Putamen (tissue), 1 donor: ENCODE measurements around the gene CPN2.

ENCODE experiments used
- DNase-seq: peaks from one replicate; pipeline ENCODE4 v3.0.0-alpha.2; 2016; ENCODE audit warnings: low spot score

CPN2 gene, protein sequence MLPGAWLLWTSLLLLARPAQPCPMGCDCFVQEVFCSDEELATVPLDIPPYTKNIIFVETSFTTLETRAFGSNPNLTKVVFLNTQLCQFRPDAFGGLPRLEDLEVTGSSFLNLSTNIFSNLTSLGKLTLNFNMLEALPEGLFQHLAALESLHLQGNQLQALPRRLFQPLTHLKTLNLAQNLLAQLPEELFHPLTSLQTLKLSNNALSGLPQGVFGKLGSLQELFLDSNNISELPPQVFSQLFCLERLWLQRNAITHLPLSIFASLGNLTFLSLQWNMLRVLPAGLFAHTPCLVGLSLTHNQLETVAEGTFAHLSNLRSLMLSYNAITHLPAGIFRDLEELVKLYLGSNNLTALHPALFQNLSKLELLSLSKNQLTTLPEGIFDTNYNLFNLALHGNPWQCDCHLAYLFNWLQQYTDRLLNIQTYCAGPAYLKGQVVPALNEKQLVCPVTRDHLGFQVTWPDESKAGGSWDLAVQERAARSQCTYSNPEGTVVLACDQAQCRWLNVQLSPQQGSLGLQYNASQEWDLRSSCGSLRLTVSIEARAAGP

DNA sequence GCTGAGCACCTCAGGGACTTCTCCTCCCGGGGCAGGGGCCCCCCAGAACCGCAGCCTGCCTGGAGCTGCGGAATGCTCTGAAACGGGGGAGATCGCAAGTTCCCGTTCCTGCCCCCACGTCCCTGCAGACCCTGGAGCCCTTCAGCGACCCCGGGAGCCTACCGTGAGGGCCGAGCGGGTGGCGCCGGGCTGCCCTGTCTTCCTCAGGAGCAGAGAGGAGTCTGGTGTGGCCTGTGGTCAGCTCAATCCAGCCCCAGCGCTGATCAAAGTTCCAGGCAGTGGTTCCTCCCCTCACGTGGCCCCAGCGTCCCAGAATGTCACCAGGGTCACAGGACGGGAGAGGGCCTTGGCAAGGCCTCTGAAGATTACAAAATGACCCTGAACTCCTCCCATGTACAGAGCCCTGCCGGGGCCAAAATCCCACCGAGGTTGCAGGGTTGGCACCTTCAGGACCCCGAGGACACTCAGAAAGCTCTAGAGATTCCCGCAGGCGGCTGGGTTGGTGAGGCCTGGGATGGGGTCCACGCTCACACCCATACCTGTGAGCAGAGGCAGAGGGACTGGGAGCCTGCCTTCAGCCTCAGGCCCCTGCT, at the start of gene CPN2:
Gene CPN2 (minus strand): TSS at position 249 of the 593 bp plus-strand sequence. CDS start 8,626 bp downstream, outside the sequence.
- no peak for DNase-seq

DNA sequence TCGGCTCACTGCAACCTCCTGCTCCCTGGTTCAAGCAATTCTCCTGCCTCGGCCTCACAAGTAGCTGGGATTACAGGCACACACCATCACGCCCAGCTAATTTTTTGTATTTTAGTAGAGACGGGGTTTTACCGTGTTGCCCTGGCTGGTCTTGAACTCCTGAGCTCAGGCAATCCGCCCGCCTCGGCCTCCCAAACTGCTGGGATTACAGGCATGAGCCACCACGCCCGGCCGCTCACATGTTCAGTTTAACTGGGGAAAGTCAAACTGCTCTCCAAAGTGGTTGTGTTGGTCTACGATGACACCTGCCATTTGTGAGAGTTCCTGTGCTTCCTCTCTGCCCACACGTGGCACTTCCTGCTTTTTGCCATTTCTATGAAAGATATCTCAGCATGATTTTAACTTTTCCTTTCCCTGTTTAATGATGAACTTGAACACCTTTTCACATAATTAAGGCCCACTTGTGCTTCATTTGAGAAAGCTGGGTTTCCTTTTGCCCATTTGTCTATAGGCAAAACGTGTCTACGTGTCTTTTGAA, 48.8 kb upstream of the CPN2 start:
- no peak for DNase-seq

DNA sequence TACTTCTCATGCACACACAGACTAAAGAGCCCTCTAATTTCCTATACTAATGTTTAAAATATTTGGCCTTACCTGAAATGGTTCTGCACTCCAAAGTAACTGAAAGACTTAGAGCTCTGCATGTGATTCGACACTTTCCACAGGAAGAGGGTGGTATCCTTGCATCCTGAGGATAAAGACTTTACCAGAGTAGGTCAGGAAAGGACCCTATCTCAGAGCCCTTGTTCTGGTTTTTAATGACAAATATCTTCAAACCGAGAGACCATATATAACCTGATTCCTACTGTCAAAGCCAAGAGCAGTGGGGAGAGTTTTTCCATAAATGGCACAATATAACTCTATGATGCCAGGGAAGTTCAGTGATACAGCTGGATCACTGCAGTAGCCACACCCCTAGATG, 48.0 kb upstream of the CPN2 start, which contains the start of gene GP5:
Gene GP5 (minus strand): TSS at position 101 of the 400 bp plus-strand sequence. CDS start 984 bp downstream, outside the sequence.
- DNase-seq, result no peak

DNA sequence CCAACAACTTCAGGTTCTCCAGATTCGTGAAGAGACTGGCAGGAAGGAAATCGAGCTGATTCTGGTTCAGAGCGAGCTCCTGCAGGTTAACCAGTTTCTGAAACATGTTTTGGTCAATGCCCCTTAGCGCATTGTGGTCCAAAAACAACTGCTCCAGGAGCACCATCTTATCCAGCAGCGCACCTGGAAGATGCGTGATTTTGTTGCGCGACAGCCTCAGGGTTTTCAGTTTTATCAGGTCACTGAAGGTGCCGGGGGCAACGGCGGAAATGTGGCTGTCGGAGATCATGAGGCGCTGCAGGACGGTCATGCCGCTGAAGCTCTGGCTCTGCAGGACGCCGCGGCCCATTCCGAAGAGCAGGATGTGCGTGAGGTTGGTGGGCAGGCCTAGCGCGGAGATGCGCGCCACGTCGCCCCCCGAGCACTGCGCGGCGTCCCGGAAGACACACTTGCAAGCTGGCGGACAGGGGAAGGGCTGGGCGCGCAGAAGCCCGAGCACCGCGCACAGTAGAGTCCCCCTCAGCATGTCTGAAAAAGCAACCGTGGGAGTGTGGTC, 46.7 kb upstream of the CPN2 start:
- DNase-seq, result no peak

DNA sequence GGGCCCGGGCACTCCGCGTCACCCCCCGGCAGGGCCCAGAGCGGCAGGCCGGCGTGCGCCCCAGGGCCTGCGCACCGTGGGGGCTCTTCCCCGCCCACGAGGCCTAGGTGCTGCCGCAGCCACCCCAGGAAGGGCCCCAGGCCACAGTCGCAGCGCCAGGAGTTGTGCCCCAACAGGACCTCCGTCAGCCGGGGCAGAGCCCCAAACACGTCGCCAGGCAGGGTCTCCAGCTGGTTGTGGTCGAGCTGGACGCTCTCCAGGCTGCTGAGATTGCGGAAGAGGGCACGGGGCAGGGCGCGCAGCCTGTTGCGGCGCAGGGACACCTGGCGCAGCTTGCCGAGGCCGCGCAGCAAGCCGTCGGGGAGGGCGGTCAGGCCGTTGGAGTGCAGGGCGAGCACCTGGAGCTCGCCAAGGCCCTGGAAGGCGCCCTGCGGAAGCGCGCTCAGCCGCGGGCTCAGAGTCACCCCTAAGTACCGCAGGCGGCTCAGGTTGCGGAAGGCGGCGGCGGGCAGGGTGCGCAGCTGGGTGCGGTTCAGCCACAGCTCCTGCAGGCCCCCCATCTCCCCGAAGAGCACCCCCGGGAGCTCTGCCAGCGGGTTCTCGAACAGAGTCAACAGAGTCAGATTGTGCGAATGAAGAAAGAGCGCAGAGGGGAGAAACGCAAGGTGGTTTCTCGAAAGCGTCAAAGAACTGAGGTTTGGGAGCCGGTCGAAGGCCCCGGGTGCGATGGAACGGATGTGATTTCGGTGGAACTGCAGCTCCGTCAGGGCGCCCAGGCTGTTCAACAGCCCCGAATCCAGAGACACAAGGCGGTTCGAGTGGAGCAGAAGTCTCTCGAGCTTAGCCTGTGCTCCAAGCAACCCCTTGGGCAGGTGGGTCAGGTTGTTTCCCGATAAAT, 46.0 kb upstream of the CPN2 start:
- no peak for DNase-seq

DNA sequence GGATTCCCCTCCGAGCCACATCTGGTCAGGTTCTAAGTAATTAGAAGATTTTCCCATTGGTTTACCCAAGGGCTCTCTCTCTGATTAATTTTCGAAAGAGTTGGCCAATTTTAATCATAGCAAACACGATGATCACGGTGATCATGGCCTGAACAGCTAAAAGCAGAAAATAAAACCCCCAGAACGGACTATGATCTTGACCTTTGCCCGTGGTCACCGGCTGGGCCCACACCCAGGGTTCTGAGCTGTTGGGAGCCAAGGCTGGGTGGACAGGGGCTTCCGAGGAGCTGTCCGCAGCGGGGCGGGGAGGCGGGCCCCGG, 45.4 kb upstream of the CPN2 start:
- DNase-seq, result no peak

DNA sequence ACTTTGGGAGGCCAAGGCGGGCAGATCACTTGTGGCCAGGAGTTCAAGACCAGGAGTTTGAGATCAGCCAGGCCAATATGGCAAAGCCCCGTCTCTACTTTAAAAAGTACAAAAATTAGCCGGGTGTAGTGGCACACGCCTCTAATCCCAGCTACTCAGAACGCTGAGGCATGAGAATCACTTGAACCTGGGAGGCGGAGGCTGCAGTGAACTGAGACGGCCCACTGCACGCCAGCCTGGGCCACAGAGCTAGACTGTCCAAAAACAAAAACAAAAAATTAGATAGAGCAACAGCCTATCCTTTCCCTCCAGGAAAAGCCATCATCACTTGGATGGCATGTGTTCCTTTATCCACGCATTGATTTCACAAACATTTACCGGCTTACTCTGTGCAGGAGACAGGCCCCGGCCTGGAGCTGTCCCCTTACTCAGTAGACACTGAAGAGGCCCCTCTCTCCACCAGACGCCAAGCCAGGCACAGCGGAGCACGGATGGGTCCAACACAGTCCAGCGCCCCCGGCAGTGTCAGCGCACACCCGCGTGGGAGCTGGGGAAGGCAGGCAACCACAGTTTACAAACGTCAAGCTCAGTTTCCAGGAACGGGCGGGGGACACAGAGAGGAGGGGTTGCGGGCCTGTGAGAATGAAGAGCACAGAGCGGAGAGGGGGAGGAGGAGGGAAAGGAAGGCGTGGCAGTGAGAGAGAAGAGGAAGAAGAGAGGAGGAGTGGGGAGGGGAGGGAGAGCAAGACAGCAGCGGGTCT, 44.8 kb upstream of the CPN2 start:
- DNase-seq, result peak; percentile 23

DNA sequence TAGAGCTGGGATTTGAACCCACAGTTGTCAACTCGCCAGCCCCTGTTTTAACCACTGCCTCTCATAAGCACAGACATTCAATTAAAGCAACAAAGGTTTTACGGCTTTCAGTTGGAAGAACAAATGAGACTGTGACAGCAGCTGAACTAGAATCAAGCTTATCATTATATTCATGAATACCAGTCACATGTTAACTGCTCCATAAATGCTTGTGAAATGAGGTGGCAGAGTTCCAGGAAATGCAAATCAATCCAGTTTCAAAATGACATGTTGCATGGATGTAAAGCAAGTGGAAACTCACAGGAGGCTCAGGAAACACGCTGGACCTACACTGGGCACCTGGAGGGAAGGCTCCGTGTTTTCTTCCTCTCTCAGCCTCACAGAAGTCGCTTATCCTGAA, 44.1 kb upstream of the CPN2 start:
- peak; percentile 59 for DNase-seq

DNA sequence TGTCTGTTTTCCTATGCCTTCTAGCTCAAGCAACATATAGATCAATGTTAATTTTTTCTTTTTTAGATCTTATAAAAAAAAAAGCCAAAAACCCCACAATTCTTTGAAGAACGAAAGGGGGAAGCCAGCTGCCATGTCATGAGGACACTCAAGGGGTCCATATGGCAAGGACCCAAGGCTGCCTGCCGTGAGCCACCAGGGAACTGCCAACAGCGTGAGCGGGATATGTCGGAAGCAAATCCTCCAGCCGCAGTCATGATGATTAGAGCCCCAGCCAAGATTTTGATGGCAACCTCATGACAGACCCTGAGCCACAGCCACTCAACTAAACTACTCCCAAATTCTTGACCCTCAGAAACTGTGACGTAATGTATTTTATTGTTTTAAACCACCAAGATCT, 41.4 kb upstream of the CPN2 start:
- DNase-seq, result no peak

DNA sequence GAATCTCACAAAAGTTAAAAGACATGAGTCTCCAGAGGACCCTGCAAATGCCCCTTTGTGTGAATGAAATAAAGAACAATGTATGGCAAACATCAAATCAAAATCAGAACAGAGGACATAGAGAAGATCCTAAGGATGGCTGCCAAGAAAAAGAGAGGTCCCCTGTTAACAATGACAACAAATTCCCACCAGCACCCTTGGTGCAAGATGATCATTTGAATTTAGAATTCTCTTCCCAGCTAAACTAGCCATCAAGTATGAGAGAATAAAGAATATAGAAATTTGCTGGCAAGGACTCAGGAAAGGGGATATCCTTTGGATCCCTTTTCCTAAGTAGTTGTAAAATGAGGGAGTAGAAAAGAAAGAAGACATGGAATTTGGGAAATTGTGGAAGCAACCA, 39.7 kb upstream of the CPN2 start:
- DNase-seq, result no peak

DNA sequence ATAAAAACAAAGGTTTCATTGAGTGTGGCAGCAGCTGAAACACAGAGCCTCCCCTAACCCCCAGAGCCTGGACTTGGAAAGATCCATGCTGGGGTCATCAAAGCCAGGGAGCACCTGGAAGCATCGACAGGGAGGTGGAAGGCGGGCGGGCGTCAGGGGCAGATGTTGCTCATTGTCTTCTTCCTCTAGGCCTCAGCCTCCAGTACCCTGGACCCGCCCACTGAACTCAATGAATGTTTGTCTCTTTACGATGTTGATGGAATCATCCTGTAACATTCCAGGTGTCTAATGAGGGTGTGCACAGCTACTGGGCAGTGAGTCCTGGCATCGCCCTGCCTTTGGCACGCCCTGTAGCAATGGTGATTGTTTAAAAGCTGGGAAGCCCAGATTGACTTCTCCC, 38.1 kb upstream of the CPN2 start:
- DNase-seq, result no peak

DNA sequence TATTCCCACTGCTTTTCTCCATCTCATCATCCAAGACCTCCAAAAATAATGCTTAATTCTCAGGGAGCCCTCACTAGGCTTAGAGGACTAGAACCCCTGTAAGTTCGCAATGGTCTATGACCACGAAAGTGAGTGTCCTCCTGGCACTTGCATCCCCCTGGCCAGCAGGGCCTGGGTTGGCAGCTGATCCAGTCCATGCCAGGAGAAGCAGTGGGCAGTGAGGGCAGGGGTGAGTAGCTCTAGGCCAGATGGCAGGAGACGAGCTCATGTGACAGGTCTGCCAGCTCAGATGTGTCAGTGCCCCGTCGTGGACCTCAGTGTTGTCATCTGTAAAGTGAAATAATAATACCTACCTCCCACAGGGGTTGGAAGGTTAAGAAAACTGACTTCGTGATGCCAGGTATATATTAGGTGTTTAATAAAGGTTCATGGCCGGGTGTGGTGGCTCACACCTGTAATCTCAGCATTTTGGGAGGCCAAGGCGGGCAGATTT, 36.8 kb upstream of the CPN2 start:
- no peak for DNase-seq

DNA sequence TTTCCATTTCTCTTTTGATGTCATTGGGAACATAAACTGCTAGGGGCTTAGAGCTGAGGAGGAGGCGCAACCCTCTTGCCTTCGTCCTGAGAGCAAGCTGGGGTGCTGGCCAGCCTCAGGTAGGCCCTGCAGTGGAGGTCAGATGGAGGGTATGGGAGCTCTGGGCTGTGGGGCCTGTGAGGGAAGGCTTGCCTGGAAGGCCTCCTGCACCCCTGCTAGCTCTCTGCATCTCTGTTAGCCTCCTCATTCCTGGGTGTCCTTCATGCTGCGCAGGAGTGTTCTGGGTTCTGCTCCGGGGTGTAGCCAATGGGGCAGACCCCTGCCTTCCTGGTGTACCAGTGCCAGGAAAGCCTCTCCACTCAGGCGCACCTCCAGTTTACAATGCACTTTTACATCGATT, 36.1 kb upstream of the CPN2 start:
- DNase-seq, result no peak

DNA sequence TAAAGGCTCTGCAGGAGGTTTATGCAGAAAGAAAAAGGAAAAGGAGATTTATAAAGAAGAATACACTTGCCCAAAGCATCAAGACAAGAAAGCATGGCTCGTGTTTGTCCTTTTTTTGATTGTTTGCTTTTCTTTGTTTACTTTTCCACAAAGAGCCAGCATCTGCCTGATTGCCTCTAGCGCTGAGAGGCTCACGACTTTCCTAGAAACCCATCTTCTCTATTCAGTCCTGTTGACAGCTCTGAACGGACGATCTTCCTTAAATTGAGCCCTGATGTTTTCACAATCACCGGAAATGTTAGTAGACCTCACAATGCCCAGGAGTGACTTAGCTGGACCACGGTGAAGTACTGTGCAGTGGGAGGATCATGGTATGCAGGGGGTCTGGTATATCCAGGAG, 35.5 kb upstream of the CPN2 start:
- DNase-seq, result no peak

DNA sequence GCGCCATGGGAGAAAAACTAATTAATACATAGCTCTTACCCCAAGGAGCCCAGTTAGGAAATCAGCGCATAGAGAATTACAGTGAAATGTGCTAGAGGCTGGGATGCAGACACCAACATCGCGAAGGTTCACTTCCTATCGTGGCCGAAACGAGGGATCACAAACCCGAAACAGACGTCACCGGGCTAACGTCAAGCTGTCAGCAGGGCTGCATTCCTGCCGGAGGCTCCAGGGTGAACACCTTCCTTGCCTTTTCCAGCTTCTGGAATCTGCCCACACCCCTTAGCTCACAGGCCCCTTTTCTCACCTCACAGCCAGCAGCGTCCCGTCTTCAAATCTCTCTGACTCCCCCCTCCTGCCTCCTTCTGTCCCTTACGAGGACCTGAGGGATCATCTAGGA, 34.9 kb upstream of the CPN2 start:
- DNase-seq, result no peak

DNA sequence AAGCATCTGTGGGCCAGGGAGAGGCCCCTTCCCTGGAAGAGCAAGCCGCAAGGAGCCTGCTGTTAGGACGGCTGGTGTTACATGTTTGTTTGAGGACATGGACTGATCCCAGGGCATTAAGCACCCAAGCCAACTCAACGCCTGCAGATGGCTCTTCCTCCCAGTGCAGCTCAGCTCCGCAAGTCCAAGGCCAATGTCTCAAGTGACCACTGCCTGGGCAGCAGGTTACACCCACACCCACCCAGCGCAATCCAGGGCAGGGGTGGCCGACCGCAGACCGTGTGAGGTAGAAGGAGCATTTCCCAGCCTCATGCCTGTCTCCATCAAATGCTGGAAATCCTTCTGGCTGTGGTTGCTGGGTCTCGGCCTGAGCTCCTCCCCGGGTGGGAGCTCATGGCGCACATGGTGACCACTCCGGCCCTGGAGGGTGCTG, 33.5 kb upstream of the CPN2 start:
- no peak for DNase-seq

DNA sequence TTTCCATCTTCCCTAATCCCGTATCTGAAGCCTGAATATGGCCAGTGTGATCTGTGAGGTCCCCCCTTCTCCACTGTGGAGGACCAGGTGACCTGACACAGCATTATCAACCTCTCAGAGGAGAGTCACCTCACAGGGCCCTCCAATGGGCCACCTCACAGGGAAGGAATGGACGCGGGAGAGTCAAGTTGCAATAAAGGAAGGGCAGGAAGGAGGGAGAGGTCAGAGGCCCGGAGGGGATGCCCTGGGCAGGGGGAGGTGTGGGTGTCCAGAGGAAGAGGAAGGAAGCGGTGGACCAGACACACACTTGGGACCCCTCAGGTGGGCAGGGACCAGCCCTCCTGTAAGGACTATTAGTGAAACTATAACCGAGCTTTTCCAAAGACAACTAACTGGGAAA, 33.0 kb upstream of the CPN2 start:
- DNase-seq, result no peak

DNA sequence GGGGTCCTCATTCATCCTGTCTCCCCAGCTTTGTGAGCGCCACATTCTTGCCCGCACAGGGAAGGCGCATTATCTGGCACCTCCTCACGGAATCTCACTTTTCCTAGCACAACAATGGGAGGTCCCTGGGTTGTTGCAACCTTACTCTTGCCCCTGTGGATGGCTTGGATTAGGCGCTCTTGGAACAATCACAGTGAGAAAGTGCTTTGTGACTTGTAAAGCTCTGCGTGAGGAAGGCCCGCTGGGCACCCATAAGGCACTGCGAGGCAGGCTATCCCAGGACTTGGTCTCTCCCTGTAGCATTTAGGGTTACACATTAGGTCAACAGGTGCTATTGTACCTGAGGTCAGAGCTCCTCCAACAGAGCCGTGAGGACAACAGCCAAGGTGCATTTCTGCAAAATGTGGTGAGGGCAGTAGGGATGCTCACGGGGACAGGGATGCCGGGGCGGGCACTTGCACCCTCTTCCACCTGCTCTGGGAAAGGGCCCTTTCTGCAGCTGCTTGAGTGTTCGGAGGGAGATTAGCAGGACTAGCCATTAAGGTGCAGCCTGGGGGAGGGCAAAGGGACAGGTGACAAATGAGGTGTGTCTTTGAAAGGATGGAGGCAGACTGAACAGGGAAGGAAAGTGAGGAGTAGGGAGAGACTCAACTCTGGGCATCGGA, 32.3 kb upstream of the CPN2 start:
- no peak for DNase-seq

DNA sequence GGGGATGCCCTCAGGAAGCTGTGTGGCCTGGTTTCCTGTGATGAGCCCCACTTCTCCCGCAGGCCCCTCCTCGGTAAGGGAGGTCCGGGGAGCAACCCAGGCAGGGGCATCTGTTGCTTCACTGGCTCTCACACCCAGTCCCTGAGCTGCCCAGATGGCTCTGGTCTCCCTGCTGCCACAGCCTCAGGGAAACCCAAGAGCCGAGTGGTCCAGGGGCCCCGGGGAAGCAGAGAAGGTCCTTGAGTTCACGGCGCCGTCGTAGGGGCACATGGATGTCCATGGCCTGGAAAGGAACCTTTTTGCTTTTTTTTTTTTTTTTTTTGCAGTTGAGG, 31.7 kb upstream of the CPN2 start:
- no peak for DNase-seq

DNA sequence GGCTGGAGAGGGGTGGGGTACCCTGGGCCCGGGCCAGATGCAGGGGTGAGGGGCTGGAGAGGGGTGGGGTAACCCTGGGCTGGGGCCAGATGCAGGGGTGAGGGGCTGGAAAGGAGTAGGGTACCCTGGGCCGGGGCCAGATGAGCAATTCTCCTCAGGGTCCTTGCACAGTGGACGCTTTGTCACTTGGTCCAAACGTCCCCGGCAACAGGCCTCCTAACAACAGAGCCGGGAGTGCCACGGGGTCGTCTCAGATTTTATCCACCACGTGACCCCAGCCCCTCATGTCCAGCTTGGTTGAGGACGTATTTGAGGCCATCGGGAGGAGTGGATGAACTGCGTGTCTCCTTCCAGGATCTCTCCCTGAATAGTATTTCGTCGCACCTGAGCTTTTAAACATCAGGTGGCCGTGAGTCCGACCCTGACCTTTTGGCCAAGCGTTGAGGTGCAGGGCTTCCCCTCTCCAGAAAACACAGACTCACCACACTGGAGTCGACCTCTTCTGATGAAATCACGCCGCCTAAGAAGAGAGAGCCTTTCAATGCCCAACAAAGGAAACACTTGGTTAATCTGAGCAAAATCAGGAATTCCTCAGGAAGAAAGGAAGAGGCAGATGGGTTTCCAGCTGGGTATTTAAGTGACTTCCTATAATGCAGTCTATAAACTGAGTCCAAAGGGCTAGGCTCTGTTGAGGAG, 31.2 kb upstream of the CPN2 start:
- no peak for DNase-seq
